Thyroid gland (tissue), 4 donors: ENCODE measurements around the gene CDIP1. TPM values are rescaled to one million over a fixed set of nuclear protein-coding genes. Genes with fewer than 3 reads are reported as not detected.
A peak's percentile ranks its signal among the peaks of the same experiment; 100 is the strongest.

ENCODE experiments used
- DNase-seq, 2 donors: peaks; one replicate each; pipeline ENCODE4 v3.0.0-alpha.2; 2019
- H3K27ac ChIP-seq, 3 donors: fragments of 200-600 bp; sonication (generic); 1 replicate in 2 of 3; 2 replicates in 1 of 3; pipeline ENCODE4 v1.5.1; 2016 to 2019; ENCODE audit warnings: mild to moderate bottlenecking in 1 of 3, moderate library complexity in 1 of 3
- H3K27me3 ChIP-seq: fragments of 200-600 bp; sonication (generic); one replicate; pipeline ENCODE4 v1.5.1; 2019
- H3K36me3 ChIP-seq, 2 donors: fragments of 200-600 bp; sonication (generic); one replicate each; pipeline ENCODE4 v1.5.1; 2016 to 2019
- H3K4me1 ChIP-seq, 2 donors: fragments of 200-600 bp; sonication (generic); one replicate each; pipeline ENCODE4 v1.5.1; 2017 to 2019
- H3K4me3 ChIP-seq, 3 donors: fragments of 200-600 bp; sonication (generic); replicated peaks in 1 of 3; 1 replicate in 2 of 3; 2 replicates in 1 of 3; pipeline ENCODE4 v1.5.1; 2016; ENCODE audit warnings: mild to moderate bottlenecking in 1 of 3
- H3K9me3 ChIP-seq: fragments of 200-600 bp; sonication (generic); one replicate; pipeline ENCODE4 v1.5.1; 2017
- POLR2A ChIP-seq, 2 donors: fragments of 450-650 bp; IDR thresholded peaks; one replicate each; pipeline ENCODE4 v1.6.1; 2017; ENCODE audit warnings: antibody characterized with exemption in 2 of 2, mild to moderate bottlenecking in 2 of 2, moderate library complexity in 1 of 2
- WGBS, 2 donors: methylation state at CpG; one replicate each; pipeline ENCODE4 v1.1.5; 2017; 5-methylcytosine and 5-hydroxymethylcytosine counted together
- intact Hi-C: fragments of 100-400 bp; cut with DNase I; formaldehyde crosslinking; loops from one replicate; pipeline ENCODE4 v1.15.1; 2023
- total RNA-seq, 4 donors: library from RNA; depleted of rRNA; stranded (reverse); fragments of >200 nt; gene quantifications; one replicate each; pipeline ENCODE4 v1.2.3, GENCODE V29; 2016
- TF ChIP-seq, protein P1 (sequence below), 6 experiments: fragments of 200-600 bp in 3 of 6; fragments of 450-650 bp in 3 of 6; sonication (generic) in 3 of 6; IDR thresholded peaks; one replicate each; pipeline ENCODE4 v1.5.1; 2016 to 2019; ENCODE audit warnings: antibody characterized with exemption in 6 of 6, mild to moderate bottlenecking in 2 of 6, inconsistent platforms in 1 of 6, moderate library complexity in 1 of 6

Gene CDIP1
- total RNA-seq, 4 donors from 2014 or later = 15.5 to 25.4 (median 25.2) TPM

GRCh38 chr16:4508806-4509205 lies 29.8 kb downstream of the CDIP1 start:
- no peak overlapping the region for H3K4me3 ChIP-seq
- intact Hi-C loops = no loop called here
- DNase-seq = no peak
- no peaks in the 10 kb centered on the region for H3K9me3 ChIP-seq
- peaks cover 18 to 32% of the 10 kb centered on the region in 2 donors for H3K36me3 ChIP-seq
- H3K27me3 ChIP-seq = no peaks in the 10 kb centered on the region
- H3K27ac ChIP-seq = peak overlapping the region in 1 of 3 donors; percentile 47
- peaks cover 18 to 29% of the 10 kb centered on the region in 2 donors for H3K4me1 ChIP-seq
- WGBS, 2 donors = 100% methylated on average over 2 of the region's 3 CpGs
- no peak for TF ChIP-seq POLR2A (IDR thresholded peaks at IDR 0.05)
- TF ChIP-seq, protein P1, sequence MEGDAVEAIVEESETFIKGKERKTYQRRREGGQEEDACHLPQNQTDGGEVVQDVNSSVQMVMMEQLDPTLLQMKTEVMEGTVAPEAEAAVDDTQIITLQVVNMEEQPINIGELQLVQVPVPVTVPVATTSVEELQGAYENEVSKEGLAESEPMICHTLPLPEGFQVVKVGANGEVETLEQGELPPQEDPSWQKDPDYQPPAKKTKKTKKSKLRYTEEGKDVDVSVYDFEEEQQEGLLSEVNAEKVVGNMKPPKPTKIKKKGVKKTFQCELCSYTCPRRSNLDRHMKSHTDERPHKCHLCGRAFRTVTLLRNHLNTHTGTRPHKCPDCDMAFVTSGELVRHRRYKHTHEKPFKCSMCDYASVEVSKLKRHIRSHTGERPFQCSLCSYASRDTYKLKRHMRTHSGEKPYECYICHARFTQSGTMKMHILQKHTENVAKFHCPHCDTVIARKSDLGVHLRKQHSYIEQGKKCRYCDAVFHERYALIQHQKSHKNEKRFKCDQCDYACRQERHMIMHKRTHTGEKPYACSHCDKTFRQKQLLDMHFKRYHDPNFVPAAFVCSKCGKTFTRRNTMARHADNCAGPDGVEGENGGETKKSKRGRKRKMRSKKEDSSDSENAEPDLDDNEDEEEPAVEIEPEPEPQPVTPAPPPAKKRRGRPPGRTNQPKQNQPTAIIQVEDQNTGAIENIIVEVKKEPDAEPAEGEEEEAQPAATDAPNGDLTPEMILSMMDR (IDR thresholded peaks at IDR 0.05) = no peak

- TF ChIP-seq POLR2A (IDR thresholded peaks at IDR 0.05) = no peak
- TF ChIP-seq, protein P1 (IDR thresholded peaks at IDR 0.05) = peak in 4 of 6 experiments; percentile 34 to 52 (median 42)
- Histone ChIP-seq H3K4me1 (peaks cover 18 to 23% of the 10 kb centered on the region in 2 donors), H3K9me3 (no peaks in the 10 kb centered on the region), H3K4me3 (no peak overlapping the region), H3K36me3 (peaks cover 18 to 32% of the 10 kb centered on the region in 2 donors), H3K27me3 (no peaks in the 10 kb centered on the region), H3K27ac (peak overlapping the region; percentile 10 to 53 (median 47))
- intact Hi-C loops = no loop called here
- peak; percentile 94 to 95 for DNase-seq
- 49 to 65% methylated on average over 13 to 17 of the region's 17 CpGs for WGBS, 2 donors
Observed at GRCh38 chr16:4507588-4508345, 30.8 kb downstream of the CDIP1 start.

DNA sequence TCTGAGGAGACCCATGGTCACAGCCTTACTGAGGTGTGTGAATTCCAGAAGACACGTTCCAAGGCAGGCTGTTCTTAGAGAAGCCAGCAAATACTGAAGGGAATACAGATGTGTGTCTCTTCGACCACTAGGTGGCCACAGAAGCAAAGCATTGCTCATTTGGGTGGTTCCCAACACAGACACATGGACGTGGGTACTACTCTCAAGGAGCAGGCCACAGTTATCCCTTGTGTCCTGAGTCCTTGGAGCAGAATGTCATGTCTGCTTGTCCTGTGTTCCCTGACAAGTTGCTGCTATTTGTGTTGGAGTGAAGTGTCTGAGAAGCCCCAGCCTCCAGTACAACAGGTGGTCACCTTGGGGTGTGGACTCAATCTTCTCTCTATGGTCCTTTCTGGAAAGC lies 32.1 kb downstream of the CDIP1 start:
- no peaks in the 10 kb centered on the region for H3K9me3 ChIP-seq
- TF ChIP-seq POLR2A (IDR thresholded peaks at IDR 0.05) = no peak
- TF ChIP-seq, protein P1 (IDR thresholded peaks at IDR 0.05) = peak; percentile 66 to 90 (median 80)
- peak overlapping the region in 1 of 3 donors; percentile 10 for H3K27ac ChIP-seq
- H3K4me1 ChIP-seq = peaks cover 22 to 28% of the 10 kb centered on the region in 2 donors
- WGBS, 2 donors = 0 to 2% methylated on average over 3 of the region's 3 CpGs
- H3K4me3 ChIP-seq = no peak overlapping the region
- DNase-seq = peak; percentile 73 to 77
- H3K36me3 ChIP-seq = peaks cover 9 to 24% of the 10 kb centered on the region in 2 donors
- intact Hi-C loops = no loop called here
- H3K27me3 ChIP-seq = no peaks in the 10 kb centered on the region

DNA sequence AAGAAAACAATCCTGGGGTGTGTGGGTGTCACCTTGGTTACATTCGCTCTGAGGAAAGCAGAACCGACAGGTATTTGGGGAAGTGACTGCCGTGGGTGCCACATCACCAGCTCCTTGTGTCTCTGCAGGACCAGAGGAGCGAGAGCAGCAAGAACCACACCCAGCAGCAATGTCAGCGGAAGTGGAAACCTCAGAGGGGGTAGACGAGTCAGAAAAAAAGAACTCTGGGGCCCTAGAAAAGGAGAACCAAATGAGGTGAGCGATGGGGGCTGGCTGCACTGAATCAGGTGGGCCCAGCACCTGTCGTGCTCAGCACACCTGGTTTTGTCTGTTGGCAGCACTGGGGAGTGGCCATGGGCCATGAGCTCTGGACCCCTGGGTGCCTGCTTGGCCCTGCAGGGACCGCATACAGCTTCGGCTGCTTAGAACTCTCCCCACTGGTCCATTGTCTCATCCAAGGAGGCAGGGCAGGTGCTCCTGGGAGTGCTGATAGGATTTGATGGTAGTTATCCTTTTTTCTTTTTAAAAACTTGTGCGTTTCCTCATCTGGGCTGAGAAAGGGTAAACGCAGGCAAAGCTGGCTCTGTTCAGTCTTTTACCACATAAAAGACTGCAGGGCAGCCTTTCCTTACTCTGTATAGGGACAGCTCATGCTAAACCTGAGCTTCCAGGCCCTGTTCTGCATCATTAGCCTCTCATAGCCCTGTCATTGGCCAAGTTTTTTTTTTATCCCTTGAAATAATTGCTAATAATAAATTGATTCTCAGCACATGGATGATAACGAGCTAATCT lies 33.0 kb downstream of the CDIP1 start:
- no peak for DNase-seq
- intact Hi-C loops = no loop called here
- H3K9me3 ChIP-seq = no peaks in the 10 kb centered on the region
- peaks cover 27 to 37% of the 10 kb centered on the region in 2 donors for H3K4me1 ChIP-seq
- no peak overlapping the region for H3K27ac ChIP-seq
- peaks cover 9 to 21% of the 10 kb centered on the region in 2 donors for H3K36me3 ChIP-seq
- WGBS, 2 donors = 89 to 91% methylated on average over 13 of the region's 13 CpGs
- no peak overlapping the region for H3K4me3 ChIP-seq
- H3K27me3 ChIP-seq = no peaks in the 10 kb centered on the region
- TF ChIP-seq, protein P1 (IDR thresholded peaks at IDR 0.05) = no peak
- no peak for TF ChIP-seq POLR2A (IDR thresholded peaks at IDR 0.05)
